ENCODE results near the gene PIGZ. TPM values are rescaled to one million over a fixed set of nuclear protein-coding genes. Genes with fewer than 3 reads are reported as not detected.

PIGZ gene, protein sequence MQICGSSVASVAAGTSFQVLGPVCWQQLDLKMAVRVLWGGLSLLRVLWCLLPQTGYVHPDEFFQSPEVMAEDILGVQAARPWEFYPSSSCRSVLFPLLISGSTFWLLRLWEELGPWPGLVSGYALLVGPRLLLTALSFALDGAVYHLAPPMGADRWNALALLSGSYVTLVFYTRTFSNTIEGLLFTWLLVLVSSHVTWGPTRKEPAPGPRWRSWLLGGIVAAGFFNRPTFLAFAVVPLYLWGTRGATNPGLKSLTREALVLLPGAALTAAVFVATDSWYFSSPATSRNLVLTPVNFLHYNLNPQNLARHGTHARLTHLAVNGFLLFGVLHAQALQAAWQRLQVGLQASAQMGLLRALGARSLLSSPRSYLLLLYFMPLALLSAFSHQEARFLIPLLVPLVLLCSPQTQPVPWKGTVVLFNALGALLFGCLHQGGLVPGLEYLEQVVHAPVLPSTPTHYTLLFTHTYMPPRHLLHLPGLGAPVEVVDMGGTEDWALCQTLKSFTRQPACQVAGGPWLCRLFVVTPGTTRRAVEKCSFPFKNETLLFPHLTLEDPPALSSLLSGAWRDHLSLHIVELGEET
- 2.8 TPM for total RNA-seq
- long read RNA-seq, partial matches to known transcripts, result 0 of 5 reads
- long read RNA-seq, other reads (novel, unspliced or antisense), result 1 of 5 reads

DNA sequence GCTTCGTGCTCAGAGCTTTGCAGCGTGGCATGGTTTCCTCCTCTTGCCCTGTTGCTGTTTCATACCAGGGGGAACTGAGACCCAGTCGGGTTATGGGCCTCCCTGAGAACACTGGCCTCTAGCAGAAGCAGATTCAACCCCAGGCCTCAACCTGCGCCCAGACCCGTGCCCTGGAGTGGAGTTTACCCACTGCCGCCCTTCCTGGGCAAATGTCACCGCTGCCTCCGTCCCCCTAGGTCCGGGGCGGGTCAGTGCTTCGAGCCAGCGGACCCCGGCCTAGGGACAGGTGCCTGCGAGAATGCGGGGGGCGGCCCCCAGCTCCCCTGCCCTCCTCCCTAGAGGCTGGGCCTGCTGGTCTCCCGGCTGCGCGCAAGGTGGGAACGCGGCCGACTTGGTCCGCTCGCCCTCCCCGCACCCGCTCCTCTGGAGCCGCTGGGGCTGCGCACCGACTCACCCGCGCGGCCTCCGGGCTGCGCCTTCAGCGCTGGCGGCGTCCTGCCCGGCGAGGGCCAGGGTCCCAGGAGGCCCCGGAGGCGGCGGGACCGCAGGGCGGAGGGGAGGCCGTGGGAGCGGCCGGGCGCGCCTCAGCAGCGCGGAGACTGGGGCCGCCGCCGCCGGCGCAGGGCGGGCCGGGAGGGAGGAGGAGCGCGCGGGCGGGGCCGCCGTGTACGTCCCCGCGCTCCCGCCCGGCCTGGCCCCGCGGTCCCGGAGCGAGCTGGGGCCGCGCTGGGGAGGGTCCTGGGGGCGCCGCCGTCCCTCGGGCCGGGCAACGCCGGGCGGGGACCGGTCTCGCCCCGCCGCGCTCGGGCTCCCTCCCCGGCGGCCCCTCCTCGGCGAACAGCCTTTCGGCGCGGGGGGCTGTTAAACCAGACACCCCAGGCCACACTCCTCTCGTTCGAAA lies at the start of gene PIGZ:
Gene PIGZ (minus strand): TSS at position 601 of the 901 bp plus-strand sequence. CDS start 16,802 bp downstream, outside the sequence.
- intact Hi-C loops (cut with micrococcal nuclease), result no loop called here
- peak; percentile 88 for ATAC-seq
- peak; percentile 76 for DNase-seq

DNA sequence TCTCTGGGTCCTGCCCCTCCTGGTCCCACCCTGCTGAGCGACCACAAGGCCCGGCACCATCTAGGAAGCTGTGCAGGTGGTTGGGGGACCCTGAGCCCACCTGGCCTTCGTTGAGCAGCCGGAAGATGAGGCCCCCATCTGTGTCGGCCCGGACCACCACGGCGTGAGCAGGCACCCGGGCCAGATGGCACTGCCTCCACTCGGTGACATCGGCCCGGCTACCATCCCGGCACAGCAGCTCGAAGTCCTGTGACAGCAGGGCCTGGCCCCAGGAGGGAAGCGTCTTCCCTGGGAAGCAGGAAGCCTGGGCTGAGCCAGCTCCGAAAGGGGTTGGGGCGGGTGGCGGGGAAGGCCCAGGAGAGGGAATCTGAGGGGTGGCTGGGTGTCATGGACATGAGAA lies 48.4 kb upstream of the PIGZ start:
- intact Hi-C loops (cut with micrococcal nuclease), result no loop called here
- ATAC-seq (no peak), DNase-seq (no peak)

DNA sequence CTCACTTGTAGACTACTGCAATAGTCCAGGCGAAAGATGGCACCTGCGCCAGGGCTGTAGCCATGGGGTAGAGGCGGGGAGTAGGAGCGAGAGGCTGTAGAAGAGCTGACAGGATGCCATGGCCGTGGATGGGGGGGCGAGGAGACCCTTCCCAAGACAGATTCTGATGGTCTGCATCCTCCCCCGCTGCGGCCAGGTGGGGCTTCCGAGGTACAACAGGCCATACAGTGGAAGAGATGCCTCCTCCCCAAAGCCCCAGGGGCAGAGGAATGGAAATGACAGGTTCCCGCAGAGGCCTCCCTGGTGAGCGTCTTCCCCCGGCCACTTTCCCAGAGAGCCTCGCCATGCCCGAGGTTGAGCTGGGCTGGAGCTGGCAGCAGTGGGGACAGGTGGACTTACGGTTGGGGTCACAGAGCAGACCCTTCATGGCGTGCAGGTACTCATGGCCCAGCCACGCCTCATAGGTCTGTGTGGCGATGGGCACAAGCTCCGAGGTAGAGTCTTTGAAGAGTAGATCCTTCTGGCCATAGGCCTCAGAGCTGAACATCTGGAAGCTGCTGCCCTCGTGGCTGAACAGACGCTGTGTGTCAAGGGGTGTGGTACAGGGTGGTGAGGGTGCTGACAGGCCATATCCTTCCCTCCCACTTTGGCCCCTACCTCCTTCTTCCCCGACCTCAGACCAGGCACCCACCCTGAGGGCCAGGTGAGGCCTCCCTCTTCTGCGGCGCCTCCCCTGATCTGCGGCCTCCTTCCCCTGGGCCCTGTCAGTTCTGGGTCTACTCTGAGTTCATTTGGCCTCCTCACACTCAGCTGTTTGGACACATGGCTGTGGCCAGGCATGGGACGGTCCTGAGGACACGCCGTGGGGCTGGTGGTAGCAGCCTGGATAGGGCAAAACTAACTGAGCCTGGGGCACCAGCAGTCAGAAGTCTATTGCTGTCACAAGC lies 47.4 kb upstream of the PIGZ start:
- DNase-seq (no peak), ATAC-seq (no peak)
- intact Hi-C loops (cut with micrococcal nuclease), result no loop called here

- DNase-seq (no peak), ATAC-seq (no peak)
- intact Hi-C loops (cut with micrococcal nuclease), result no loop called here
Observed at GRCh38 chr3:197014942-197015575, 46.4 kb upstream of the PIGZ start.

DNA sequence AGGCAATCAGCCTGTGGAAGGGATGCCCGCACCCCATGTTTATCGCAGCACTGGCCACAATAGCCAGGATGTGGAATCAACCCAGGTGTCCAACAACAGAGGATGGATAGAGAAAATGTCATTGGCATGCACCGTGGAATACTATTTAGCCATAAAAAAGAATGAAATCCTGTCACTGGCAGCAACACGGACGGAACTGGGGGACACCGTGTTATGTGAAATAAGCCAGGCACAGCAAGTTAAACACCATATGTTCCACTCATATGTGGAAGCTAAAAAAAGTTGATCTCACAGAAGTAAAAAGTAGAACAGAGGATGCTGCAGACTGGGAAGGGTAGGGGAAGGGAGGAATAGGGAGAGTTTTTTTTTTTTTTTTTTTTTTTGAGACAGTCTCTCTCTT lies 45.4 kb upstream of the PIGZ start:
- DNase-seq (no peak), ATAC-seq (no peak)
- intact Hi-C loops (cut with micrococcal nuclease), result no loop called here

GRCh38 chr3:197012540-197012883 lies 43.9 kb upstream of the PIGZ start:
- intact Hi-C loops (cut with micrococcal nuclease), result no loop called here
- no peak for DNase-seq
- ATAC-seq, result no peak

DNA sequence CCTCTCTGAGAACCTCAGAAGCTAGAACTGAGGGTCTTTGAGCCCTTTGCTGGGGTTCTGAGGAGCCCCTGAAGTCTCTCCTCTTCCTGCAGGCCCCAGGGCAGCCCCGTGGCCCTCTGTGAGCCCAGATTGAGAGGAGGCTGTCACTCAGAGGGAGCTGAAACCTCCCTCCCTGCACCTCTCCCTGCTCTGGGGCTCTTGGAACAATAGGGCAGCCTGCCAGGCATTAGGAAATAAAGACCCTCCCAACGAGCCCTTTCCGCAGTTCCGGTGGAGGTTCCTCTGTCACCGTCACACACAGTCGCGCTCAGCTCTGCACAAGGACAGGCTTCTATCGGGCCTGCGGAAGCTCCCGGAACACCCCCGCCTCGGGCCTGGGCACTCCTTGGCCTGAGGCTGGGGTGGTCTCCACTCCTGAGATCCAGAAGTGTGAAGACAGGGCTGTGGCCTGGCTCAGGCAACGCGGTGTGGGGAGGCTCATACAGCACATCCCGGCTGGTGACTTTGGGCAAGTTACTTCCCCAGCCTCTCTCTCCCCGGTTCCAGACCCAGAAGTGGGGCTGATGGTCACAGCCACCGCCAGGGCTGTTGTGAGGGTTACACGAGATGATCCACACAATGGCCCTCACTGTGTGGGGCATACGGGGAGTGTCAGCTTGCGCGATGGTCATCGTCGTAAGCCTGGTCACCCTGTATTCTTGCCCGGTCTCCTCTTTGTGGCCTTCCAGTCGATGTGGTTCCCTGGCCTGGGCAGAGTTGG lies 43.3 kb upstream of the PIGZ start:
- ATAC-seq (no peak), DNase-seq (no peak)
- intact Hi-C loops (cut with micrococcal nuclease), result no loop called here

GRCh38 chr3:197010556-197011351 lies 42.1 kb upstream of the PIGZ start:
- ATAC-seq, result peak; percentile 73
- intact Hi-C loops (cut with micrococcal nuclease), result no loop called here
- peak; percentile 59 for DNase-seq

DNA sequence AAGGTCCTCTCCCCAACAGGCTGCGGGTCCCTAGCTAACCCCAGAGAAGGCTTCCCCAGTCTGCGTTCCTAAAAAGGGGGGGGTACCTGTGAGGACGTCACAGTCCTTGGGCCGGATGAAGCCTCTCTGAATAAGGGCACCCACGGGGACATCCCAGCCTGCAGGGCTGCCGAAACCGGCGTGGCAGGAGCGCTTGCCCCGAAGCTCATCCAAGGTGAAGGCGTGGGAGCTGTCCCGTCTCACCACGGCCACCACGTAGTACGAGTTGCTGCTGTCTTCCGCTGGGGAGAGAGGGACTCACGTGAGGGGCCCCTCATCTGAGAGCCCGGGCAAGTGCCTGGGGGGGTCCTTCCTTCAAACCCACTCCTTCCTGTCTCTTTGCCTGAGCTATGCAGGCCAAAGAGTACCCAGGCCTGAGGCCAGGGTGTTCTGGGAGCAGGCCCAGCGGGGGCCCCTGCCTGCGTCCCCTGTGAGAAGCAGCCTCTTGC lies 40.9 kb upstream of the PIGZ start:
- intact Hi-C loops (cut with micrococcal nuclease), result no loop called here
- DNase-seq, result no peak
- no peak for ATAC-seq

DNA sequence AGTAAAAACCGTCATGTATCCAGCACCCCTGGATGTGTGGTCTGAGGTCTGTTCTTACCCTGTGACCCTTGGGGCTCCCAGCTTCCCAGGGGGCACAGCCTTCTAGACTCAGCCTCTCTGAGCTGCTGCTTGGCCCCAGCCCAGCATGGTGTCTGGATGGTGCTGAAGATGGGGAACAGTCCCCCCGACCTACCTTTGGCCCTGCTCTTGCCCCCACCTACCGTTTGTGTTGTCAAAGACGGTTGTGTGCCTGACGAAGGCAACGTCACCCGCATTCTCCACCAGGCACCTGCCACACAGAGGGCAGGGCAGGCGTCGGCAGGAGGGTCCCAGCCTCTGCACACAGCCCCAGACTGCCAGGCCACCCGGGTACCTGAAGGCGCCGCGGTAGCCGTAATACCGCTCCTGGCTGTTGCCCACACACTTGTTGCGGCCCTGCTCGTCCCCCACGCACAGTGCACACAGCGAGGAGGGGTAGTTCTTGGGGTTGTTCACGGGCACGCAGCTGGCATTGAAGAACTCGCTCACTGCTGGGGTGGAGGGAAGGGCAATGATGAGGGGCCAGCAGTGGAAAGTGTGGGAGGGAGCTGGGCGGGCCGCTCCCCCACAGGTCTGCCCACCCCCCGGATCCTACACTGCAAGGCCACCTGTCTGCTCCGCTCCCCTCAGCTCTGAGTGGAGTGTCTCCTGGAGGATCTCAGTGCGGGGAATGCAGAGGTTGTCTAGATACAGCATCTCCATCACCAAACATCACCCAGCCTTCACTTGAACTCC lies 40.0 kb upstream of the PIGZ start:
- DNase-seq, result no peak
- ATAC-seq, result no peak
- intact Hi-C loops (cut with micrococcal nuclease), result no loop called here

DNA sequence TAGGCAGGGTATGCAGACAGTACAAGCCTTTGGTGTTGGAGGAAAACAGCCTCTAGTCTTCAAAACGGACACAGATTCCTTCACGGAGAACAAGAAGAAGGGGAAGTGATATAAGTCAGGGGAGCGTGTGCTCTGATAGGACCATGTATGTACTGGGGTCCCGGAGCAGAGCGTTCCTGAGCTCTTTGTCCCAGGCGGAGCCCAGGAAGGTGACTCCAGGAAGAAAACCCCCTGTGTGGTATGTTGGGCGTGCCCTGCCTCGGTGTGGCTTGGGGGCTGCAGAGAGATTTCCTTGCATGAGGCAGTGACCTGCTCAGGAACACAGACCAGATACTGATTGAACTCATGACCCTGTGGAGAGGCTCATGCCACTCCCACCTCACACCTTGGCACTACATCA lies 39.3 kb upstream of the PIGZ start:
- DNase-seq (no peak), ATAC-seq (no peak)
- intact Hi-C loops (cut with micrococcal nuclease), result no loop called here

- no peak for DNase-seq
- no peak for ATAC-seq
- intact Hi-C loops (cut with micrococcal nuclease), result no loop called here
Observed at GRCh38 chr3:197007296-197007940, 38.8 kb upstream of the PIGZ start.

DNA sequence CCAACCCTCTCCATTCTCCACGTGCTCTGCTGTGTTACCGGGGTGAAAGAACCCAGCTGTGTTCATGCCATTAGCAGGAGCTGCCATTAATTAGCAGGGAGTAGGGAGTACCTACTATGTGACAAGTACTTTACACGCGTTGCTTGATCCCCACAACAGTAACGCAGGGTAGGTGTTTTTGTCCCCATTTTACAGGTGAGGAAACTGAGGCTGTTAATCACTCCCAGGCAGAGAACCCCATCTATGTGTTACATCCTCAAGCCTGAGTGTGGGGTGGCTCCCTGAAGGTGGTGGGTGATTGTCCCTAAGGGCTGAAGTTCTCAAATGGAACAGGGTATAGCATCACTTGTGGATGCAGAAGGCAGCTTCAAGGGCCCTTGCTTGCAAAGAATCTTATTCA lies 38.2 kb upstream of the PIGZ start:
- DNase-seq, result no peak

DNA sequence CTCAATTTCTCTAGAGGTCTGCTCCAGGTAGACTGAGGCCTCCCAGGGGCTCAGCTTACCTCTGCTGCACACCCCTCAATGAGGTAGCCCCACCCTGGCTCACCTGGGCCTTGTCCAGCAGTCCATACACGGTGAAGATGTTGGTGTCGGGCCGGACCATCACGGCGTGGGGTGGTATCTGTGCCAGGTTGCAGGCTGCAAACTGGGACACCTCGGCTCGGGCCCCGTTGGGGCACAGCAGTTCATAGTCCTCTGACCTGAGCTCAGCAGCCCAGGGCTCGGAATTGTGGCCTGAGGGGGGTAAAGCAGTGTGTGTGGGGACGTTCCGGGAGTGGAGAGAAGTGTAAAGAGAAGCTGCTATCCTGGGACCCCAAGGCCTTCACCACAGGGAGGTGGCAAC lies 37.8 kb upstream of the PIGZ start:
- ATAC-seq (no peak), DNase-seq (no peak)
- intact Hi-C loops (cut with micrococcal nuclease), result no loop called here

More for the DNA sequence above, 38.2 kb upstream of the PIGZ start:
- intact Hi-C loops (cut with micrococcal nuclease), result no loop called here
- ATAC-seq, result no peak

All from left ventricle myocardium superior (tissue), 1 donor.